HCT116 (cell line): Measurements from ENCODE around the gene ATAD3C. TPM values are rescaled to one million over a fixed set of nuclear protein-coding genes. Genes with fewer than 3 reads are reported as not detected.
A peak's percentile ranks its signal among the peaks of the same experiment; 100 is the strongest.
"Not testable (repeated sequence)": the region's sequence is repeated elsewhere in the genome, so short reads cannot be mapped to it uniquely, and the experiment has no call there.

ENCODE experiments used
- ATAC-seq: fragments of 200-7000 bp; cut with Tn5 transposase; 2 replicates; pipeline ENCODE4 v1.9.1; 2020; ENCODE audit warnings: mild to moderate bottlenecking, moderate library complexity
- BruUV-seq: library from RNA; stranded (reverse); fragments of 400-500 nt; replicated peaks from 2 replicates; lab custom pipeline; 2021; lab: Mats Ljungman, UMichigan
- CTCF ChIA-PET: fragments of 300-600 bp; sonication (Branson Sonifier 250); formaldehyde crosslinking; loops from one replicate; lab custom pipeline; 2021; ENCODE audit warnings: antibody characterized with exemption; lab: Charles Lee
- POLR2A ChIA-PET: fragments of 300-600, 350-600 bp; sonication (Branson Sonifier 250); formaldehyde crosslinking; loops from one replicate; lab custom pipeline; 2021; ENCODE audit warnings: antibody characterized with exemption; lab: Charles Lee
- RAD21 ChIA-PET, 2 experiments: fragments of 300-600 bp; sonication (Branson Sonifier 250); formaldehyde crosslinking; loops; one replicate each; lab custom pipeline; 2023; ENCODE audit warnings: low total read pairs in 2 of 2; ENCODE audit not compliant: uncharacterized antibody in 2 of 2, unreplicated experiment in 2 of 2, low non-redundant PET in 1 of 2; lab: Charles Lee
- DNase-seq: peaks from one replicate; pipeline ENCODE4 v3.0.0-alpha.2; 2010; ENCODE audit warnings: low read depth, low spot score
- H2AFZ ChIP-seq: fragments of 200-600 bp; shearing (Covaris generic), sonication (generic); 2 replicates; pipeline ENCODE4 v1.6.1; 2017; ENCODE audit warnings: low read depth, mixed run types, mixed read lengths, antibody characterized with exemption, low read length; ENCODE audit not compliant: poor library complexity, severe bottlenecking
- H3K27ac ChIP-seq: 2 replicates; pipeline ENCODE4 v1.5.1; 2012; ENCODE audit warnings: low read depth, low read length
- H3K27me3 ChIP-seq: fragments of 200-600 bp; sonication (generic); 2 replicates; pipeline ENCODE4 v1.6.1; 2016; ENCODE audit warnings: mixed run types, low read length, mixed read lengths; ENCODE audit not compliant: insufficient read depth
- H3K36me3 ChIP-seq, 2 experiments: fragments of 200-500 bp in 1 of 2; fragments of 200-600 bp in 1 of 2; sonication (Bioruptor generic) in 1 of 2; sonication (generic) in 1 of 2; 2 replicates each; pipeline versions ENCODE4 v1.5.1 to v1.6.1; 2014 to 2016; ENCODE audit warnings: low read length in 2 of 2, inconsistent platforms in 1 of 2, mixed read lengths in 1 of 2, mixed run types in 1 of 2; ENCODE audit not compliant: insufficient read depth in 2 of 2, control insufficient read depth in 1 of 2
- H3K4me1 ChIP-seq, 2 experiments: fragments of 200-600 bp in 1 of 2; sonication (generic) in 1 of 2; 2 replicates each; pipeline versions ENCODE4 v1.5.1 to v1.6.1; 2012 to 2017; ENCODE audit warnings: low read length in 2 of 2, inconsistent platforms in 1 of 2, mild to moderate bottlenecking in 1 of 2, mixed read lengths in 1 of 2, mixed run types in 1 of 2, moderate library complexity in 1 of 2; ENCODE audit not compliant: insufficient read depth in 2 of 2, control insufficient read depth in 1 of 2
- H3K4me2 ChIP-seq: fragments of 200-600 bp; sonication (generic); 2 replicates; pipeline ENCODE4 v1.6.1; 2017; ENCODE audit warnings: mixed run types, low read length, mixed read lengths
- H3K4me3 ChIP-seq, 2 experiments: fragments of 200-600 bp in 1 of 2; sonication (generic) in 1 of 2; replicated peaks in 1 of 2; 2 replicates each; pipeline ENCODE4 v1.5.1; 2011 to 2016; ENCODE audit warnings: low read length in 2 of 2, control low read depth in 1 of 2, low read depth in 1 of 2, mild to moderate bottlenecking in 1 of 2, mixed read lengths in 1 of 2, mixed run types in 1 of 2
- H3K79me2 ChIP-seq: fragments of 200-600 bp; sonication (generic); 2 replicates; pipeline ENCODE4 v1.6.1; 2017; ENCODE audit warnings: mild to moderate bottlenecking, mixed run types, low read length, moderate library complexity, mixed read lengths; ENCODE audit not compliant: insufficient read depth
- H3K9ac ChIP-seq: fragments of 200-600 bp; sonication (generic); 2 replicates; pipeline ENCODE4 v1.6.1; 2016; ENCODE audit warnings: low read length, mixed read lengths
- H3K9me2 ChIP-seq: fragments of 200-600 bp; sonication (generic), shearing (Covaris generic); 2 replicates; pipeline ENCODE4 v1.6.1; 2017; ENCODE audit warnings: mixed run types, mild to moderate bottlenecking, moderate library complexity; ENCODE audit not compliant: insufficient read depth
- H3K9me3 ChIP-seq, 2 experiments: fragments of 200-500 bp in 1 of 2; fragments of 200-600 bp in 1 of 2; sonication (Bioruptor generic) in 1 of 2; sonication (generic) in 1 of 2; 2 replicates each; pipeline ENCODE4 v1.6.1; 2014 to 2017; ENCODE audit warnings: low read length in 2 of 2, mixed read lengths in 2 of 2, inconsistent platforms in 1 of 2, low read depth in 1 of 2, mild to moderate bottlenecking in 1 of 2, mixed run types in 1 of 2, moderate library complexity in 1 of 2; ENCODE audit not compliant: control insufficient read depth in 1 of 2, insufficient read depth in 1 of 2
- H4K20me1 ChIP-seq: fragments of 200-600 bp; sonication (generic), shearing (Covaris generic); 2 replicates; pipeline ENCODE4 v1.6.1; 2017; ENCODE audit warnings: mixed run types, mild to moderate bottlenecking, moderate library complexity; ENCODE audit not compliant: insufficient read depth
- CBX3 ChIP-seq: IDR thresholded peaks from 2 replicates; pipeline ENCODE4 v1.6.1; 2012; ENCODE audit warnings: low read depth
- EZH2phosphoT487 ChIP-seq: fragments of 200-600 bp; IDR thresholded peaks from 2 replicates; pipeline ENCODE4 v1.6.1; 2018; ENCODE audit warnings: antibody characterized with exemption, borderline replicate concordance
- JUND ChIP-seq: IDR thresholded peaks from 2 replicates; pipeline ENCODE4 v1.6.1; 2012
- POLR2A ChIP-seq: IDR thresholded peaks from 2 replicates; pipeline ENCODE4 v1.7.0; 2011; ENCODE audit warnings: borderline replicate concordance; ENCODE audit not compliant: insufficient read depth, insufficient read length; ENCODE audit errors: extremely low read depth
- POLR2AphosphoS5 ChIP-seq: IDR thresholded peaks from 2 replicates; pipeline ENCODE4 v1.6.1; 2011; ENCODE audit warnings: mild to moderate bottlenecking, low read depth, low read length, moderate library complexity
- intact Hi-C: fragments of 100-400 bp; cut with micrococcal nuclease; formaldehyde crosslinking; loops from 2 replicates; pipeline ENCODE4 v1.10.0; 2022
- total RNA-seq: library from RNA; stranded (reverse); gene quantifications from one replicate; pipeline ENCODE4 v1.2.1, GENCODE V29; 2021; ENCODE audit not compliant: unreplicated experiment

The ATAD3C gene
- total RNA-seq, 1 experiment from 2014 or later, result 0.61 TPM

GRCh38 chr1:1411626-1412025 lies 37.9 kb upstream of the ATAD3C start:
- Histone ChIP-seq H3K36me3 (peaks cover 0 to 6% of the 10 kb centered on the region in 2 experiments; a peak in 1 of 4 replicates), H3K27ac (no peak overlapping the region), H3K9me2 (no peaks in the 10 kb centered on the region), H3K4me3 (no peak overlapping the region), H3K4me1 (peaks cover 6% of the 10 kb centered on the region in 2 experiments), H3K9me3 (peaks cover 0 to 4% of the 10 kb centered on the region in 2 experiments; a peak in 1 of 4 replicates), H3K79me2 (peaks cover 31% of the 10 kb centered on the region), H4K20me1 (peaks cover 4% of the 10 kb centered on the region; the same call in 1 of the 2 replicates), H3K27me3 (no peaks in the 10 kb centered on the region), H2AFZ (no peak overlapping the region), H3K9ac (no peak overlapping the region), H3K4me2 (no peak overlapping the region)
- CTCF ChIA-PET, result no interaction called here
- RAD21 ChIA-PET, result no interaction called here
- peak; percentile 41; the same call in 1 of the 2 replicates for TF ChIP-seq POLR2AphosphoS5
- no peak for TF ChIP-seq EZH2phosphoT487
- peak; percentile 17 for TF ChIP-seq POLR2A
- peak; percentile 15; the same call in 1 of the 2 replicates for TF ChIP-seq JUND
- POLR2A ChIA-PET, result interaction anchor here (0.6 kb wide), 1 partner anchor 9 kb away, joined by 3 read pairs; no protein-coding TSS in a partner anchor
- no peak for ATAC-seq
- BruUV-seq, result no TSS peak
- DNase-seq, result no peak
- intact Hi-C loops, result no loop called here

GRCh38 chr1:1412311-1412902 lies 37.1 kb upstream of the ATAD3C start:
- H3K4me2 ChIP-seq, RAD21 ChIA-PET, H3K4me3 ChIP-seq, H3K27ac ChIP-seq, H4K20me1 ChIP-seq, H3K9ac ChIP-seq, H3K27me3 ChIP-seq, intact Hi-C loops, H3K9me3 ChIP-seq, H3K36me3 ChIP-seq, H3K4me1 ChIP-seq, BruUV-seq, H2AFZ ChIP-seq, H3K9me2 ChIP-seq, DNase-seq, CTCF ChIA-PET: not testable (repeated sequence)
- H3K79me2 ChIP-seq, result peaks cover 24% of the 10 kb centered on the region
- TF ChIP-seq CBX3, result 0 out of 2 replicates have a peak, but pooled peaks have one; percentile 19
- TF ChIP-seq, all 23 proteins: peak for 1; not testable (repeated sequence) for 22
- ATAC-seq, POLR2A ChIA-PET: not testable (repeated sequence)
